ENCODE data around the gene ERBB4. TPM values are rescaled to one million over a fixed set of nuclear protein-coding genes. Genes with fewer than 3 reads are reported as not detected.

Gene ERBB4
- total RNA-seq, 1 experiment from 2014 or later = 2.9 TPM

DNA sequence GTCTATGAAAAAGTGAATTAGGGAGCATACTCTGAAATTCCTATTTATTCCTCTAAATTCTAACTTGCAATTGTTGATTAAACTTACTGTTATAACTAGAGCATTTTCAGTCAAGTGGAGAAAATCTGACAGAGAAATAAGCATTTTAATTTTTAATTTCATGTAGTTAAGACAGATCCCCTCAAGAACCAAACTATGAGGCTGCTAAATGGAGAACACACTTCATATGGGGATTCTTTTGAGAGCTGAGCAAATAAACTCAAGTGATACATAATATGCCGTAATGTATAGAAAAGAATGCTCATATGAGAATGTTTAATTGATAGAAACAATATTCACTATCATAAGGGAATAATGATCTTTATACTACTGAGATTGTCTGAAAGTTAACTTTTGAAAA, 340.8 kb downstream of the ERBB4 start:
- H3K4me3 Mint-ChIP-seq (ENCODE audit: low read depth, unreplicated experiment) = no peak overlapping the region
- H3K9me3 Mint-ChIP-seq (ENCODE audit: low read depth, unreplicated experiment) = no peaks in the 10 kb centered on the region
- H3K27ac Mint-ChIP-seq (ENCODE audit: unreplicated experiment) = no peak overlapping the region
- H3K36me3 Mint-ChIP-seq (ENCODE audit: insufficient read depth, unreplicated experiment) = no peaks in the 10 kb centered on the region
- H3K4me1 Mint-ChIP-seq (ENCODE audit: low read depth, unreplicated experiment) = no peaks in the 10 kb centered on the region
- H3K27me3 Mint-ChIP-seq (ENCODE audit: unreplicated experiment) = no peaks in the 10 kb centered on the region
- BruUV-seq (replicated peaks) = no TSS peak
- no peak for DNase-seq
- CTCF ChIA-PET = no interaction called here
- intact Hi-C loops (cut with micrococcal nuclease; ENCODE audit: unreplicated experiment) = no loop called here
- TF ChIP-seq, protein P1, sequence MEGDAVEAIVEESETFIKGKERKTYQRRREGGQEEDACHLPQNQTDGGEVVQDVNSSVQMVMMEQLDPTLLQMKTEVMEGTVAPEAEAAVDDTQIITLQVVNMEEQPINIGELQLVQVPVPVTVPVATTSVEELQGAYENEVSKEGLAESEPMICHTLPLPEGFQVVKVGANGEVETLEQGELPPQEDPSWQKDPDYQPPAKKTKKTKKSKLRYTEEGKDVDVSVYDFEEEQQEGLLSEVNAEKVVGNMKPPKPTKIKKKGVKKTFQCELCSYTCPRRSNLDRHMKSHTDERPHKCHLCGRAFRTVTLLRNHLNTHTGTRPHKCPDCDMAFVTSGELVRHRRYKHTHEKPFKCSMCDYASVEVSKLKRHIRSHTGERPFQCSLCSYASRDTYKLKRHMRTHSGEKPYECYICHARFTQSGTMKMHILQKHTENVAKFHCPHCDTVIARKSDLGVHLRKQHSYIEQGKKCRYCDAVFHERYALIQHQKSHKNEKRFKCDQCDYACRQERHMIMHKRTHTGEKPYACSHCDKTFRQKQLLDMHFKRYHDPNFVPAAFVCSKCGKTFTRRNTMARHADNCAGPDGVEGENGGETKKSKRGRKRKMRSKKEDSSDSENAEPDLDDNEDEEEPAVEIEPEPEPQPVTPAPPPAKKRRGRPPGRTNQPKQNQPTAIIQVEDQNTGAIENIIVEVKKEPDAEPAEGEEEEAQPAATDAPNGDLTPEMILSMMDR (IDR thresholded peaks at IDR 0.05; ENCODE audit: unreplicated experiment) = no peak

- TF ChIP-seq, protein P1 (IDR thresholded peaks at IDR 0.05; ENCODE audit: unreplicated experiment) = no peak
- CTCF ChIA-PET = no interaction called here
- intact Hi-C loops (cut with micrococcal nuclease; ENCODE audit: unreplicated experiment) = no loop called here
Measured at GRCh38 chr2:212195626-212196025, 343.0 kb downstream of the ERBB4 start.

GRCh38 chr2:212194396-212194795, 344.2 kb downstream of the ERBB4 start:
- intact Hi-C loops (cut with micrococcal nuclease; ENCODE audit: unreplicated experiment) = no loop called here
- TF ChIP-seq, protein P1 (IDR thresholded peaks at IDR 0.05; ENCODE audit: unreplicated experiment) = no peak
- DNase-seq = no peak
- Mint-ChIP-seq H3K36me3 (ENCODE audit: insufficient read depth, unreplicated experiment) (no peaks in the 10 kb centered on the region), H3K27me3 (ENCODE audit: unreplicated experiment) (no peaks in the 10 kb centered on the region), H3K27ac (ENCODE audit: unreplicated experiment) (no peak overlapping the region), H3K4me1 (ENCODE audit: low read depth, unreplicated experiment) (no peaks in the 10 kb centered on the region), H3K4me3 (ENCODE audit: low read depth, unreplicated experiment) (no peak overlapping the region), H3K9me3 (ENCODE audit: low read depth, unreplicated experiment) (peaks cover 2% of the 10 kb centered on the region)
- CTCF ChIA-PET = interaction anchor here (0.9 kb wide), 1 partner anchor 21 kb away, joined by 5 read pairs; no protein-coding TSS in a partner anchor
- BruUV-seq (replicated peaks) = no TSS peak

More at GRCh38 chr2:212195626-212196025, 343.0 kb downstream of the ERBB4 start:
- no peak for DNase-seq
- no TSS peak for BruUV-seq (replicated peaks)
- Mint-ChIP-seq H3K27me3 (ENCODE audit: unreplicated experiment) (no peaks in the 10 kb centered on the region), H3K4me1 (ENCODE audit: low read depth, unreplicated experiment) (no peaks in the 10 kb centered on the region), H3K9me3 (ENCODE audit: low read depth, unreplicated experiment) (peaks cover 2% of the 10 kb centered on the region), H3K36me3 (ENCODE audit: insufficient read depth, unreplicated experiment) (no peaks in the 10 kb centered on the region), H3K4me3 (ENCODE audit: low read depth, unreplicated experiment) (no peak overlapping the region), H3K27ac (ENCODE audit: unreplicated experiment) (no peak overlapping the region)

- no peak for DNase-seq
- CTCF ChIA-PET = interaction anchor here (0.9 kb wide), 1 partner anchor 20 kb away, joined by 5 read pairs; no protein-coding TSS in a partner anchor
- Mint-ChIP-seq H3K27me3 (ENCODE audit: unreplicated experiment) (no peaks in the 10 kb centered on the region), H3K9me3 (ENCODE audit: low read depth, unreplicated experiment) (peaks cover 2% of the 10 kb centered on the region), H3K27ac (ENCODE audit: unreplicated experiment) (no peak overlapping the region), H3K4me3 (ENCODE audit: low read depth, unreplicated experiment) (no peak overlapping the region), H3K36me3 (ENCODE audit: insufficient read depth, unreplicated experiment) (no peaks in the 10 kb centered on the region), H3K4me1 (ENCODE audit: low read depth, unreplicated experiment) (no peaks in the 10 kb centered on the region)
- TF ChIP-seq, protein P1 (IDR thresholded peaks at IDR 0.05; ENCODE audit: unreplicated experiment) = no peak
- intact Hi-C loops (cut with micrococcal nuclease; ENCODE audit: unreplicated experiment) = no loop called here
- BruUV-seq (replicated peaks) = no TSS peak
Measured at GRCh38 chr2:212193803-212194202, 344.8 kb downstream of the ERBB4 start.

Data from Calu3 (cell line).